Common myeloid progenitor, CD34-positive (primary cell): ENCODE measurements around the gene TMEM170B.

Experiments
- CTCF ChIA-PET: fragments of 350-600 bp; sonication (Branson Sonifier 250); formaldehyde crosslinking; loops from one replicate; lab custom pipeline; 2021; ENCODE audit warnings: antibody characterized with exemption; lab: Charles Lee
- POLR2A ChIA-PET: fragments of 350-600 bp; sonication (Branson Sonifier 250); formaldehyde crosslinking; loops from one replicate; lab custom pipeline; 2021; ENCODE audit warnings: antibody characterized with exemption; lab: Charles Lee
- DNase-seq, 3 donors: peaks; one replicate each; pipeline versions ENCODE4 v3.0.0 to v3.0.0-alpha.2; 2013
- H3K27ac ChIP-seq, 2 experiments: 1 replicate in 1 of 2; 2 replicates in 1 of 2; pipeline ENCODE4 v1.7.0; 2013; ENCODE audit warnings: inconsistent platforms in 2 of 2, low read length in 2 of 2, mild to moderate bottlenecking in 2 of 2, low read depth in 1 of 2, moderate library complexity in 1 of 2; ENCODE audit not compliant: severe bottlenecking in 2 of 2, insufficient read depth in 1 of 2, poor library complexity in 1 of 2
- H3K27me3 ChIP-seq, 5 experiments: replicated peaks in 2 of 5; 1 replicate in 3 of 5; 2 replicates in 2 of 5; pipeline versions ENCODE4 v1.6.1 to v1.7.0; 2013; ENCODE audit warnings: low read length in 4 of 5, mild to moderate bottlenecking in 2 of 5, moderate library complexity in 2 of 5, inconsistent platforms in 1 of 5; ENCODE audit not compliant: insufficient read depth in 5 of 5, control insufficient read depth in 4 of 5
- H3K36me3 ChIP-seq, 4 experiments: 1 replicate in 2 of 4; 2 replicates in 2 of 4; pipeline versions ENCODE4 v1.6.1 to v1.7.0; 2013; ENCODE audit warnings: low read length in 3 of 4, control low read depth in 1 of 4, mild to moderate bottlenecking in 1 of 4; ENCODE audit not compliant: control insufficient read depth in 4 of 4, insufficient read depth in 4 of 4
- H3K4me1 ChIP-seq, 4 experiments: 1 replicate in 3 of 4; 2 replicates in 1 of 4; pipeline versions ENCODE4 v1.6.1 to v1.7.1; 2013; ENCODE audit warnings: low read length in 3 of 4, mild to moderate bottlenecking in 3 of 4, control low read depth in 1 of 4, inconsistent platforms in 1 of 4, moderate library complexity in 1 of 4; ENCODE audit not compliant: control insufficient read depth in 4 of 4, insufficient read depth in 4 of 4; ENCODE audit errors: control extremely low read depth in 1 of 4
- H3K4me3 ChIP-seq, 7 experiments: 1 replicate in 4 of 7; 2 replicates in 3 of 7; pipeline versions ENCODE4 v1.5.1 to v1.7.0; 2013; ENCODE audit warnings: mild to moderate bottlenecking in 7 of 7, low read length in 6 of 7, moderate library complexity in 6 of 7, inconsistent platforms in 2 of 7, low read depth in 2 of 7, control low read depth in 1 of 7; ENCODE audit not compliant: insufficient read depth in 4 of 7, control insufficient read depth in 1 of 7; ENCODE audit errors: extremely low read depth in 1 of 7
- H3K9me3 ChIP-seq, 5 experiments: 1 replicate in 4 of 5; 2 replicates in 1 of 5; pipeline versions ENCODE4 v1.6.1 to v1.7.1; 2013; ENCODE audit warnings: low read length in 4 of 5, mild to moderate bottlenecking in 2 of 5, inconsistent platforms in 1 of 5, low read depth in 1 of 5, moderate library complexity in 1 of 5; ENCODE audit not compliant: control insufficient read depth in 4 of 5, insufficient read depth in 2 of 5; ENCODE audit errors: control extremely low read depth in 1 of 5
- WGBS: methylation state at CpG from one replicate; pipeline ENCODE4 v1.1.5; 2013; ENCODE audit not compliant: insufficient coverage; 5-methylcytosine and 5-hydroxymethylcytosine counted together

TMEM170B gene

GRCh38 chr6:11609324-11610071 lies 71.9 kb downstream of the TMEM170B start:
- peaks cover 0 to 1% (median 0%) of the 10 kb centered on the region in 5 experiments for H3K9me3 ChIP-seq
- ChIA-PET POLR2A (no interaction called here), CTCF (no interaction called here)
- WGBS = 92% methylated on average over 14 of the region's 18 CpGs
- no peaks in the 10 kb centered on the region for H3K27me3 ChIP-seq
- H3K4me3 ChIP-seq = no peak overlapping the region
- H3K36me3 ChIP-seq = no peaks in the 10 kb centered on the region
- H3K4me1 ChIP-seq = peaks cover under 1 to 4% (median 3%) of the 10 kb centered on the region in 4 experiments
- no peak for DNase-seq
- H3K27ac ChIP-seq = no peak overlapping the region

DNA sequence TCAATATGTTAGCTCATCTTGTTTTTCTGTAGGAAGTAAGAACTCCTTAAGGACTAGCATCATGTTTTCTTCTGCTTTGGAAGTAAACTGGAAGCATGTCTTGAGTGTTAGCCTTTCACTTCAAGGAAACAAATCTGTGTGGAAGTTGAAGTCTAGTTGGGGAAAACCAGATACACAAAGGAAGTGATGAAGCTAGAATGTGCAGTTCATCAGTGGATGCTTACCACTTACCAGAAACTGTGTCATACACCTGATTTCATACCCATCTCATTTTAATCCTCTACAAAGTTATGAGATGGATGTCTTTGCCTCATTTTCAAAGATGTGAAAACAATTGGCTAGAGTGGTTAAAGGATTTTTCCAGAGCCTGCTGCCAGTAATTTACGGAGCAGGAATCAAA lies 75.8 kb downstream of the TMEM170B start:
- ChIA-PET POLR2A (interaction anchor here (0.6 kb wide), 1 partner anchor 568 kb away, joined by 4 read pairs; no protein-coding TSS in a partner anchor), CTCF (no interaction called here)
- Histone ChIP-seq H3K27me3 (no peaks in the 10 kb centered on the region), H3K36me3 (no peaks in the 10 kb centered on the region), H3K9me3 (peaks cover 0 to 1% (median 0%) of the 10 kb centered on the region in 5 experiments), H3K4me1 (no peaks in the 10 kb centered on the region), H3K27ac (no peak overlapping the region), H3K4me3 (no peak overlapping the region)
- WGBS = no CpG with 5 or more reads among the region's 1 CpG
- DNase-seq = no peak

DNA sequence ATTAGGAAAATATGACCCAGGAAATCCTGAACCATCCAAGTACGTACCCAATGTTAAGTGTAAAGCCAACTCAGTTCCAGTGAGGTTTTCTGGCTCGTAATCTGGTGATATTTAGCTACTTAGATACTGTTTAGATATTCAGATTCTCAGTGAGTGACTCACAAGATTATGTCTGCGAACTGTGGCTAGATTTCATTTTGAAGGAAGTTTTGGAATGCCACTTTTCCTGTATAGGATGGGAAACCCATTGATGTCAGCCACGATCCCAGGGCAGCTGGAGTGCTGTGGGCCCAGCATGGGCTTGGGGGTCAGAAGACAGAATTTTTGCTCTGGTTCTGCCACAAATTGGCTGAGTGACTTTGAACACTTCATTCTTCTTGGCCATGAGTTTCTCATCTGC lies 76.3 kb downstream of the TMEM170B start:
- CTCF ChIA-PET = interaction anchor here (0.5 kb wide), 1 partner anchor 500 kb away, joined by 3 read pairs; no protein-coding TSS in a partner anchor
- no peak for DNase-seq
- POLR2A ChIA-PET = no interaction called here
- Histone ChIP-seq H3K9me3 (peaks cover 0 to 1% (median 0%) of the 10 kb centered on the region in 5 experiments), H3K36me3 (no peaks in the 10 kb centered on the region), H3K27me3 (no peaks in the 10 kb centered on the region), H3K4me1 (no peaks in the 10 kb centered on the region), H3K4me3 (no peak overlapping the region), H3K27ac (no peak overlapping the region)
- 96% methylated on average over 4 of the region's 4 CpGs for WGBS

GRCh38 chr6:11614534-11615213 lies 77.1 kb downstream of the TMEM170B start:
- 100% methylated on average over 8 of the region's 10 CpGs for WGBS
- DNase-seq = no peak
- ChIA-PET CTCF (interaction anchor here (0.5 to 1.1 kb wide), 2 partner anchors 44 to 501 kb away, joined by 3 read pairs; no protein-coding TSS in a partner anchor), POLR2A (no interaction called here)
- Histone ChIP-seq H3K27me3 (no peaks in the 10 kb centered on the region), H3K4me3 (no peak overlapping the region), H3K9me3 (peaks cover 0 to 1% (median 0%) of the 10 kb centered on the region in 5 experiments), H3K4me1 (no peaks in the 10 kb centered on the region), H3K36me3 (no peaks in the 10 kb centered on the region), H3K27ac (no peak overlapping the region)

DNA sequence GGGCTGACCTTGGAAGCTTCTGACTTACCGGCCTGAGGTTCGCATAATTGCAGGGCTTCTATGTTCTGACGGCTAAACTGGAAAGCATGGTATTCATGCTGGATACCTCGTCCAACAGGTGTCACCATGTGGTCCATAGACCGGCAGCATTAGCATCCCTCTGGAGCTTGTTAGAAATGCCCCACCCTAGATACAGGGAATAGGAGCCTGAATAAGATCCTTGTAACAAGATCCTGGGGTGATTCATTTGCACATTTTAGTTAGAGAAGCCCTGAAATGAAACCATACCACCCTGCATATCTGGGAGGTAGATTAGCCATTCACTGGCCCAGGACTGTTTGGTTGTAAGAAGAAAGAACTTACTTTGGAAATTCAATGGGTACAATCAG lies 77.7 kb downstream of the TMEM170B start:
- 93% methylated on average over 4 of the region's 5 CpGs for WGBS
- H3K27me3 ChIP-seq = no peaks in the 10 kb centered on the region
- no peaks in the 10 kb centered on the region for H3K4me1 ChIP-seq
- H3K27ac ChIP-seq = no peak overlapping the region
- CTCF ChIA-PET = interaction anchor here (1.1 kb wide), 1 partner anchor 43 kb away, joined by 3 read pairs; no protein-coding TSS in a partner anchor
- no peak for DNase-seq
- H3K4me3 ChIP-seq = no peak overlapping the region
- peaks cover 0 to 1% (median 0%) of the 10 kb centered on the region in 5 experiments for H3K9me3 ChIP-seq
- no peaks in the 10 kb centered on the region for H3K36me3 ChIP-seq
- POLR2A ChIA-PET = no interaction called here

GRCh38 chr6:11616200-11616611 lies 78.7 kb downstream of the TMEM170B start:
- no peak for DNase-seq
- no peak overlapping the region for H3K4me3 ChIP-seq
- H3K27me3 ChIP-seq = no peaks in the 10 kb centered on the region
- H3K27ac ChIP-seq = no peak overlapping the region
- no peaks in the 10 kb centered on the region for H3K4me1 ChIP-seq
- ChIA-PET POLR2A (no interaction called here), CTCF (interaction anchor here (1.1 kb wide), 1 partner anchor 42 kb away, joined by 3 read pairs; no protein-coding TSS in a partner anchor)
- H3K36me3 ChIP-seq = no peaks in the 10 kb centered on the region
- H3K9me3 ChIP-seq = peaks cover 0 to 1% (median 0%) of the 10 kb centered on the region in 5 experiments
- WGBS = 100% methylated on average over 4 of the region's 5 CpGs

GRCh38 chr6:11618533-11618932 lies 81.0 kb downstream of the TMEM170B start:
- 89% methylated on average over 3 of the region's 4 CpGs for WGBS
- no peaks in the 10 kb centered on the region for H3K27me3 ChIP-seq
- peak in 2 of 3 donors; percentile 8 to 17 for DNase-seq
- ChIA-PET POLR2A (no interaction called here), CTCF (no interaction called here)
- no peaks in the 10 kb centered on the region for H3K4me1 ChIP-seq
- no peak overlapping the region for H3K27ac ChIP-seq
- peaks cover 0 to 1% (median 0%) of the 10 kb centered on the region in 5 experiments for H3K9me3 ChIP-seq
- H3K4me3 ChIP-seq = no peak overlapping the region
- no peaks in the 10 kb centered on the region for H3K36me3 ChIP-seq
